H7 (cell line): ENCODE measurements around the gene ACTL8. TPM values are rescaled to one million over a fixed set of nuclear protein-coding genes. Genes with fewer than 3 reads are reported as not detected.
A peak's percentile ranks its signal among the peaks of the same experiment; 100 is the strongest.

Experiments used
- DNase-seq: peaks from one replicate; pipeline ENCODE4 v3.0.0; 2012
- H3K27me3 ChIP-seq: 2 replicates; pipeline ENCODE4 v1.6.0; 2011; ENCODE audit warnings: mild to moderate bottlenecking, low read length; ENCODE audit not compliant: control insufficient read depth, insufficient read depth
- H3K36me3 ChIP-seq: replicated peaks from 2 replicates; pipeline ENCODE4 v1.5.1; 2011; ENCODE audit warnings: low read length; ENCODE audit not compliant: control insufficient read depth, insufficient read depth
- H3K4me3 ChIP-seq: 2 replicates; pipeline ENCODE4 v1.5.1; 2011; ENCODE audit warnings: low read depth, mild to moderate bottlenecking, control low read depth, low read length, moderate library complexity; ENCODE audit not compliant: insufficient read depth
- total RNA-seq: library from RNA; depleted of rRNA; stranded (reverse); fragments of >200 nt; shearing (Covaris generic); gene quantifications from 2 replicates; pipeline ENCODE4 v1.2.3, GENCODE V29; 2014

The ACTL8 gene
- total RNA-seq, 1 experiment from 2014 or later, result 0.97 TPM

DNA sequence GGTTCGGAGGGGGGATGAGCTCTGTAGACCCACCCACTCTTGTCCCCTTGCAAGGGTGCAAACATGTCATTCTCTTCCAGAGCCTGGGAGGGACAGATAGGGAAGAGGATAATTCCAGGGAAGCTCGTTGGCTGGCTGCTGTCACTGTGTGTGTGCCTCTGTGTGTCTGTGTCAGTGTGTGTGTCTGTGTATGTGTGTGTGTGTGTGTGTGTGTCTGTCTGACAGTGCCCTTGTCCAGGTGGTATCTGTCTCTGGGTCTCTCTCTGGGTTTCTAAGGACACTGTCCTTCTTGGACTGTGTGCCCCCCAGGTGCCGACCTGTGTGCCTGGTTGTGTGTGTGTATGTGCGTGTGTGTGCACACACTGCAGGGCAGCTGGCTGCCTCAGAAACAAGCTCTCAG, 90.5 kb downstream of the ACTL8 start:
- DNase-seq, result no peak
- no peaks in the 10 kb centered on the region for H3K36me3 ChIP-seq
- no peaks in the 10 kb centered on the region; the same call in 1 of the 2 replicates for H3K27me3 ChIP-seq
- H3K4me3 ChIP-seq, result no peak overlapping the region

DNA sequence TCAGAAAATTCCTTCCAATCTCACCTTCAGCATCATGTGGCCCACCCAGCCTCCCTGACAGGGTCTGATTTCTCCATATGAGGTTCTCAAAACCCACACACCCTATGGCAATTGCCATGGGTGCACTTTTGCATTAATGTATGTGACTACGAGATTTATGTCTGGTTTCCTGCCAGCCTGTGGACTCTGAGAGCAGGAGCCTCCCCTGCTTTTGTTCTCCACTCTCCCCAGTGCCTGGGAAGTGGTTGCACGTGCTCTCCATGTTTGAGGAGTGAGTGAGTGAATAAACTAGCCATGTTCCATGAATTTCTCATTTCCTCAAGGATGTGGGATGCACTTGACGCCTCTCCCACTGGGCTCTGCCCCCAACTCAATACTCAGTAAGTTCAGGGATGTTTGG, 91.2 kb downstream of the ACTL8 start:
- DNase-seq, result no peak
- H3K36me3 ChIP-seq, result no peaks in the 10 kb centered on the region
- H3K27me3 ChIP-seq, result no peaks in the 10 kb centered on the region; the same call in 1 of the 2 replicates
- H3K4me3 ChIP-seq, result no peak overlapping the region

DNA sequence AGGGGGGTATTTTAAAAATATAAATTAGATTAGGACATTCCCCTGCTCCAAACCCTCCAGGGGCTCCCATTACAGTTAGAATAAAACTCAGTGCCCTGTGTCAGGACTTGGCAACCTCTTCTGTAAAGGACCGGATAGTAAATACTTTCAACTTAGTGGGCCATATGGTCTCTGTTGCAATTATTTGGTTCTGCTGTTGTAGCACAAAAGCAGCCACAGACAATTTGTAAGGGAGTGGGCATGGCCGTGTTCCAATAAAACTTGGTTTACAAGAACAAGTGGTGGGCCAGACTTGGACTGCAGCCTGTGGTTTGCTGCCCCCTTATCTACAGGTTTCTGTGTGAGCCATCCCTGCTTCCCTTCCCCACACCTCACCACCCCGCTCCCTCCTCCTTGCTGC, 92.0 kb downstream of the ACTL8 start:
- H3K27me3 ChIP-seq, result no peaks in the 10 kb centered on the region; the same call in 1 of the 2 replicates
- H3K4me3 ChIP-seq, result no peak overlapping the region
- DNase-seq, result no peak
- H3K36me3 ChIP-seq, result no peaks in the 10 kb centered on the region

DNA sequence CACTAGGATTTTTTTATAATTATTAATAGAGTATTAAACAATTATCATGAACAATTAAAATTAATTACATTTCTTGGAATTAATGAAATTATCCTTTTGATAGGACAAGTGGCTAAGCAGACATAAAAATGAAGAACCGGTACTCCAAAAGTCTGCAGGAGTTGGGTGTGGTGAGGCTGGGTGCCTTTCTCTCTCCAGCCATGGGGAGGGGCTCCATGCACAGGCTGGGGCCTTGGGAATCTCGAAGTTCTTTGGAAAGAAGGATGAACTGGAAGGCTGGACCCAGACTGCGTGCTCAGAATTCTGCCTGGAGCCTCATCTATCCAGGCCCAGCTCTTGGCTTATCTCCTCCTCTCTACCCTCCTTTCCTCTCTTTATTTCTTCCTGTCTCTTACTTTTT, 94.1 kb downstream of the ACTL8 start:
- no peaks in the 10 kb centered on the region; the same call in 1 of the 2 replicates for H3K27me3 ChIP-seq
- H3K36me3 ChIP-seq, result no peaks in the 10 kb centered on the region
- DNase-seq, result peak; percentile 68
- H3K4me3 ChIP-seq, result no peak overlapping the region

DNA sequence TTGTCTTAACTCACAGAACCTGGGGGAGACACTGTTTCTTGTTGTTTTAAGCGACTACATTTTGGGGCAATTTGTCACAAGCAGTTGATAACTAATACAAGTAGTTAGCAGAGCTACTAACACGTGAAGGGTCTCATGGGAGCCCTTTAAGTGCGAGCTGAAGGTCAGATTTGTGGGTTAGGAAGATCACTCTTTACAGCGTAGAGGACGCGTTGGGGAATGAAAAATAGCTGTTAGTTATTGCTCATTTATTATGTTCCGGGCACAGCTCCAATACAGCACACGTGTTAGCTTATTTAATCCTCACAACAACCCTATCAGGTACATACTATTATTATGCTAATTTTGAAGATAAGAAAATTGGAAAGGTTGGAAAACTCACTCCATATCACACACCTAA, 95.9 kb downstream of the ACTL8 start:
- no peaks in the 10 kb centered on the region for H3K36me3 ChIP-seq
- no peak for DNase-seq
- no peak overlapping the region for H3K4me3 ChIP-seq
- no peaks in the 10 kb centered on the region for H3K27me3 ChIP-seq

DNA sequence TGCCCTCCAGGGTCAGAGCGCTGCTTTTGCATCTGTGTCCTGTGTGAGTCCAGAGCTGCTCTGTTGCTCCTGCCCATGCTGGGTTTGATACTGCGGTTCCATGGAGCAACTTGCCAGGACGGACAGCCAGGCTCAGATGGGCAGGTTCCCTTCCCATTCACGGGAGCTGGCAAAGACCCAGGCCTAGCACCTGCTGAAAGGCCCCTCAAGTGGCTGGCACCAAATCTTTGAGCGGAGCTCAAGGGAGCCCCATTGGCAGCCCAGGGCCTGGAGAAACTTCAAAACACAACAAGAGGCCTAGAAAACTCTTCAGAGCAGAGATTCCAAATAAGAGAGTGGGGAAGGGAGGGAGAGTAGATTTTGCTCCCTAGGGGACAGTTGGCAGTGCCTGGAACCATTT, 97.2 kb downstream of the ACTL8 start:
- Histone ChIP-seq H3K27me3 (no peaks in the 10 kb centered on the region), H3K36me3 (no peaks in the 10 kb centered on the region), H3K4me3 (no peak overlapping the region)
- DNase-seq, result no peak

DNA sequence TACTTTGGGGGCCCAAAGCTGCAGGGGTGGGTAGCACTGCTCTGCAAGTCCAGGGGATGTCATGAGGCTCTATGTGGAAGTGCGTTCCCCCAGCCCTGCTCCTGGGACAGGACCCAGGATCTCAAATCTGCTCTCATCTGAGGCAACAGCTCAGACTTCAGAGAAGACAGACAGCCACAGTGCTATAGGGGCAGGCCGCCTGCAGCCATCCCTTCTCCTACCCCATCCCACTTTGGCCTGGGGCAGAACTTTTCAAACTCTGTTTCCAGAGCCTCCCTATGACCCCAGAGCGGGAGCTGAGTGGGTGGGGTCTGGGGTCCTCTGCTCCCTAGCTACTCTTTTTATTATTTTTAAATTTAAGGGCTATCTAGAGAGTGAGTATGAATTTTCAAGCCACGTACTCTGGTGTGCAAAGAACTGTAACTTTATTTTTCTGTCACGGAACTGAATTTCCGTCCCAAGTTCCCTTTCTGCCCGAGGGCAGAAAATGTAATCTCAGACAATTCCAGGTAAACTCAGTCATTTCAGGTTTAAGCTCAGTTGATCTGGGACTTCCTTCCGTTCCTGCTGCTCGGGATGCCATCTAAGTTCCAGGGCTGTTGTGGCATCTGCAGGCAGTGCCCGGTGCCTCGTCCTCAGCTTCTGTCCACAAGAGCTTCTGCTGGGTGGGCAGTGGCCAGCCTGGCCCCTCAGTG, 98.3 kb downstream of the ACTL8 start:
- Histone ChIP-seq H3K27me3 (no peaks in the 10 kb centered on the region), H3K36me3 (no peaks in the 10 kb centered on the region), H3K4me3 (no peak overlapping the region)
- DNase-seq, result no peak

DNA sequence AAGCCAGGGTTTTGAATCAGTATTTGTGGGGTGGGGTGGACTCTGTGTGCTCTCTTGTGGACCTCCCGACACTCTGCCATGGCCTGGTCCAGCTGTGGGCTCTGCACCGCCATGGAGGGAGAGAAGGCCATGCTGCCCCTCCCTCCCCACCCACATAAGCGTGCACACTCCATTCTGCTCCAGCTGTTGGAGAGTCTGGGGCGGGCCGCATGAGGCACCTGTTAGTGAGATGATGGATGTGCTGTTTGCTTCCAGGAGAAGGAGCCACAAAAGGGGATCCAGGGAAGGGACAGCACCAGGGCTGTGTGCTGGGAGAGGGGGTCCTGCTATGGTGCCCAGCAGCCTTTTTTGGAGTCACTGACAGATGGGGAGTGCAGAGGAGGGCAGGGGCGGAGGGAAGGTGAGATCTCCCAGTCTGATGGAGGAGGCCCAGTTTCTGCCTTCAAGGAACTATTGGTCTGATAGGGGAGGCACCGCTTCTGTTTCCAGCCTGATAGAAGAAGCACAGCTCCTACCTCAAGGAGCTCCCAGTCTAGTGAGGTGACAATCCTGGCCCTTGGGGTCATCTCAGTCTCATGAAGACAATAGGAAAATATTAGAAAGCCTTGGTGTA, 101.5 kb downstream of the ACTL8 start:
- no peaks in the 10 kb centered on the region for H3K27me3 ChIP-seq
- H3K36me3 ChIP-seq, result no peaks in the 10 kb centered on the region
- DNase-seq, result no peak
- H3K4me3 ChIP-seq, result no peak overlapping the region

DNA sequence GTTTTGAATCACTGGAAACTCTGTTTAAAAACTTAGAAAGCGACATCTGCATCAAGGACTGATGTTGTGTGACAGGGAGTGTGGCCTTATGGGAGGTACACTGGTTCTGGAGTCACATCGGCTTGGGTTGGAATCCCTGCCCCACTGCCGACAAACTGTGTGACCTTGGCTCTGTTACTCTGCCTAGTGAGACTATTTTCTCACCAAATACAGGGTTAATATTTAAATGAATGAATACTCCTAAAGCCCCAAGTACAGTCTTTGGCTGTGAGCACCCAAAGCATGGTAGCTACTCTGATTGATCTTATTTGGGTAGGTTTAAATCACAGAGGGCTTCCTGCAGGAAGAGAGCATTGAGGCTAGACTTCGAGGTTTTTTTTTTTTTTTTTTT, 102.0 kb downstream of the ACTL8 start:
- Histone ChIP-seq H3K4me3 (no peak overlapping the region), H3K27me3 (no peaks in the 10 kb centered on the region), H3K36me3 (no peaks in the 10 kb centered on the region)
- no peak for DNase-seq

DNA sequence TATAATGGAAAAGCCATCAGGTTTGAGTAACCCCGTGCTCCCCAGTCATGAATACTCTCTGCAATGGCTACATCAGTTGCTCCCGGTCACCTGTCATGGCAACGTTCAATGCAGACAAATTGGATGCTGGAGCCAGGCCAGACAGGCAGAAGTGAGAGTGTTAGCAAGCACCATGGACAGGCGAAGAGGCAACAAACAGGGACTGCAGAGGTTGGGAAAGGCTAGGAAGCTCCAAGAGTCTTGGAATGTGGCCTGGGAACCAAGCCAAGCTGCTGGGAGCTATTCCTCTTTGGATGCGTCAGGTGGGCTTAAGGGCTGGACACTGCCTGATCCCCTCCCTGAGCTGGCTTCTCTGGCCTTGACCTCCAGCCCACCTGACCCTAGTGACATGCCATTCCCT, 102.9 kb downstream of the ACTL8 start:
- Histone ChIP-seq H3K4me3 (no peak overlapping the region), H3K36me3 (no peaks in the 10 kb centered on the region), H3K27me3 (no peaks in the 10 kb centered on the region)
- DNase-seq, result no peak

DNA sequence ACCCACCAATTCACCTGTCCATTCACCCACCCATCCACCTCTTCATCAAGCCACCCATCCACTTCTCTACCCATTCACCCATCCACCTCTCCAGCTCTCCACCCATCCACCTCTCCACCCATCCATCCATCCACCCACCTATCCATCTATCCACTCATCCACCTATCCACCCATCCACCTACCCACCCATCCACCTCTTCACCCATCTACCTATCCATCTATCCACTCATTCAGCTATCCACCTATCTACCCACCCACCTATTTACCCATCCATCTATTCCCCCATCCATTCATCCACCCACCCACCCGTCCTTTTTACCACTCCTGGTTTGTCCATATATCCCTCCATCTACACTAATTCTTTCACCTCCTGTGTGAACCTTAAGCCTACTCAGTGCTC, 105.7 kb downstream of the ACTL8 start:
- Histone ChIP-seq H3K27me3 (no peaks in the 10 kb centered on the region), H3K4me3 (no peak overlapping the region), H3K36me3 (no peaks in the 10 kb centered on the region)
- DNase-seq, result no peak

DNA sequence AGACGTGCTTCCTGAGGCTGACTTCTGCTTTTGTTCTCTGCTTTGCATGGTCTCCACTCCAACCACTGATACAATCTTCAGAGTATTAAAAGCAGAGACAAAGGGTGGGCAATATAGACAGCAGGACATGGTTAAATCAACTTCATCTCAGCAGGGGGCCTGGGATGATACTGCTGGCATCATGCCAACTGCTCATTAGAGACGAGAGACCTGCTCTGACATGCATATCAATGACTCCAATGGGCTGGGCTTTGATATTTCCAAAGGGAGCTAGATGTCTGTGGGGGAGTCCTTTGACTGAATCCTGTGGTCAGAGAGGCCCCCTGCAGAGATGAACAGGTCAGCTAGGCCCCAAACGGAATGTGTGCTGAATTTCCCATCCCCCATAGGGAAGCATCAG, 106.6 kb downstream of the ACTL8 start:
- Histone ChIP-seq H3K4me3 (no peak overlapping the region), H3K27me3 (no peaks in the 10 kb centered on the region), H3K36me3 (no peaks in the 10 kb centered on the region)
- DNase-seq, result no peak

DNA sequence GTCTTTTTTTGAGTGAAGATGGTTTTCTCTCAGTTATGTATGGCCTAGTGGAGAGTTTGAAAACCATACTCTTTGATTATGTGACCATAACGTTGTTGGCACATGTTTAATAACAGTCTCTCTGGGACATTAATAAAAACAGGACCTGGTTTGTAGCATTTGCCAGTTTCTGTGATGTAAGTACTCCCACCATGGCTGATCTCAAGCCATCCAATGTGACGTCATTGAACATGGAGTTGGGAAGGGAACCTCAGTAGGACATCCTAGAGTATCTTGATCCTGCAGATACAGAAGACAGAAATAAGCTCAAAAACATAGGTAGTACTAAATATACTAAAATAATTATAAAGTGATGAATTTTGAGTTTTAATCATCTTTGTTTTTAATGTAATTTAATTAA, 107.0 kb downstream of the ACTL8 start:
- Histone ChIP-seq H3K4me3 (no peak overlapping the region), H3K36me3 (no peaks in the 10 kb centered on the region), H3K27me3 (no peaks in the 10 kb centered on the region)
- no peak for DNase-seq

DNA sequence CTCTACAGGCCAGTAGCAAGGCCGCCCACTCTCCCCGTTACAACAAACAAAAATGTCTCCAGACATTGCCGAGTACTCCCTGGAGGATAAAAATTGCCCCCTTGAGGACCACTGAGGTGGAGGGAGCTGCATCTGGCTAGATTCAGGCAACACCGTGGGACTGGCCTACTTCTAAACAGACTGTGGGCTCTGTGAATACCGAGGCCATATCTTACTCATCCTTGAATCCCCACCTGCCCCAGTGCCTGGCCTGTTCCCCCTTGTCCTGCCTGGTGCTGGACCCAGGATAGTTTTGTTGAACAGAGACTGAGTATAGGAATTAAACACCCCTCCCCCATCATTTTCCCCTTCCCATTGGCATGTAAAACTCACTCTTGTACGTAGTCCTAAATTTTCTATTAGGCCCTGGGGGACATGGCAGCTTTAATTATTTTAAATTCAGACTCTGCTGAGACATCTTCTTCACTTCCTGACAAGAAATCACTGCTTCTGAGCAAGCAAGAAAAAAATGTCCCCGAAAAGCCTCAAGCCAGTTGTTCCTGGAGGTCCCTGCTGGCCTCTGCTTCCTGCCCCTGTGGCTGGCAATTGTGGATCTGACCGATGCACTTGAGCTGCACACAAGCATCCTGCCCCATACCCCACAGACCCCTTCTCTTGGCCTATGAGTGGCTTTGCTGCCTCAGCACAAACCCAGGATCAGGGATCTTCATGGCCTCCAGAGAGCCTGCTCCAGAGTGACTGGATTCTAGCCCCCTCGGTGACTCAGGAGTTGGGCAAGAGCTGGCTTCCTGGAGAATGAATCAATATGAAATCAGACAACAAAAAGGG, 111.0 kb downstream of the ACTL8 start:
- H3K27me3 ChIP-seq, result no peaks in the 10 kb centered on the region
- no peak overlapping the region for H3K4me3 ChIP-seq
- no peaks in the 10 kb centered on the region for H3K36me3 ChIP-seq
- DNase-seq, result no peak

DNA sequence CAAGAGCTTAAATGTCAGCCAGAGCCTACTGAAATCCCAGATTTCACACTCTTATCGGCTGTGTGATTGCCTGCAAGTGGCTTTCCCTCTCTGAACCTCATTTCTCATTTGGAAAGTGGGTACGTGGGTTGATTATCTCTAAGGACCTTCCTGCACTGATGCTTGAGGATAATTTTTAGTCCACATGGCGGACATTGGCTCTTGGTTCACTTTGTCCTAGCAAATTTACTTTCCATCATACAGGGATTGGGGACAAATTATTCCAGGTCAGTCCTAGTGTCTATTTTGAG, 111.6 kb downstream of the ACTL8 start:
- no peaks in the 10 kb centered on the region for H3K36me3 ChIP-seq
- no peak overlapping the region for H3K4me3 ChIP-seq
- no peaks in the 10 kb centered on the region for H3K27me3 ChIP-seq
- no peak for DNase-seq
